OCI-LY7 (cell line): ENCODE measurements around the gene GJB5. TPM values are rescaled to one million over a fixed set of nuclear protein-coding genes. Genes with fewer than 3 reads are reported as not detected.

Experiments
- BruUV-seq: library from RNA; stranded (reverse); fragments of 400-500 nt; replicated peaks from 2 replicates; lab custom pipeline; 2021; lab: Mats Ljungman, UMichigan
- CTCF ChIA-PET: fragments of 300-600 bp; sonication (Branson Sonifier 250); formaldehyde crosslinking; loops from one replicate; lab custom pipeline; 2022; ENCODE audit warnings: antibody characterized with exemption; ENCODE audit not compliant: unreplicated experiment; lab: Charles Lee
- POLR2A ChIA-PET: fragments of 300-600 bp; sonication (Branson Sonifier 250); formaldehyde crosslinking; loops from one replicate; lab custom pipeline; 2022; ENCODE audit warnings: antibody characterized with exemption; lab: Charles Lee
- DNase-seq: peaks from one replicate; pipeline ENCODE4 v3.0.0-alpha.2; 2015; ENCODE audit warnings: low spot score
- H2AFZ ChIP-seq: fragments of 200-600 bp; sonication (generic), shearing (Covaris generic); 2 replicates; pipeline ENCODE4 v1.6.1; 2014; ENCODE audit warnings: mild to moderate bottlenecking, antibody characterized with exemption, low read length, moderate library complexity
- H3K27ac ChIP-seq: fragments of 200-600 bp; sonication (generic); 2 replicates; pipeline ENCODE4 v1.5.1; 2014; ENCODE audit warnings: mixed run types, low read depth, mild to moderate bottlenecking, moderate library complexity, low read length, inconsistent platforms; ENCODE audit not compliant: poor library complexity, severe bottlenecking
- H3K36me3 ChIP-seq: fragments of 200-600 bp; sonication (generic); 2 replicates; pipeline ENCODE4 v1.6.1; 2014; ENCODE audit warnings: mild to moderate bottlenecking, antibody characterized with exemption, low read length, moderate library complexity, mixed read lengths; ENCODE audit not compliant: insufficient read depth
- H3K4me1 ChIP-seq: fragments of 200-600 bp; sonication (generic); 2 replicates; pipeline ENCODE4 v1.5.1; 2014; ENCODE audit warnings: mild to moderate bottlenecking, low read length; ENCODE audit not compliant: insufficient read depth, poor library complexity, severe bottlenecking
- H3K4me2 ChIP-seq: fragments of 200-600 bp; sonication (generic); 2 replicates; pipeline ENCODE4 v1.6.1; 2014; ENCODE audit warnings: mild to moderate bottlenecking, low read length
- H3K4me3 ChIP-seq: fragments of 200-600 bp; sonication (generic); 2 replicates; pipeline ENCODE4 v1.5.1; 2014; ENCODE audit warnings: mild to moderate bottlenecking, low read depth, low read length; ENCODE audit not compliant: poor library complexity, severe bottlenecking
- H3K79me2 ChIP-seq: fragments of 200-600 bp; sonication (generic); 2 replicates; pipeline ENCODE4 v1.6.1; 2016; ENCODE audit warnings: low read depth, mild to moderate bottlenecking, low read length, moderate library complexity, mixed read lengths; ENCODE audit not compliant: insufficient read depth
- H3K9me2 ChIP-seq: fragments of 200-600 bp; sonication (generic); 2 replicates; pipeline ENCODE4 v1.6.1; 2016; ENCODE audit warnings: mild to moderate bottlenecking, low read length, mixed read lengths; ENCODE audit not compliant: insufficient read depth
- H3K9me3 ChIP-seq: fragments of 200-600 bp; sonication (generic); 2 replicates; pipeline ENCODE4 v1.6.1; 2014; ENCODE audit warnings: mild to moderate bottlenecking, mixed run types, low read length, mixed read lengths
- H4K20me1 ChIP-seq: fragments of 200-600 bp; sonication (generic); 2 replicates; pipeline ENCODE4 v1.6.1; 2014; ENCODE audit warnings: mild to moderate bottlenecking, antibody characterized with exemption, low read length, moderate library complexity, mixed read lengths; ENCODE audit not compliant: insufficient read depth
- CTCF ChIP-seq: fragments of 200-600 bp; sonication (generic); conservative IDR thresholded peaks from 2 replicates; pipeline ENCODE4 v1.5.1; 2014; ENCODE audit warnings: mild to moderate bottlenecking, antibody characterized with exemption, low read length, moderate library complexity, mixed read lengths
- EZH2phosphoT487 ChIP-seq: fragments of 200-600 bp; sonication (generic); IDR thresholded peaks from 2 replicates; pipeline ENCODE4 v1.6.1; 2018; ENCODE audit warnings: low read depth, borderline replicate concordance, mild to moderate bottlenecking, mixed run types, antibody characterized with exemption, low read length, moderate library complexity, mixed read lengths
- intact Hi-C: fragments of 100-400 bp; cut with micrococcal nuclease; formaldehyde crosslinking; loops from one replicate; pipeline ENCODE4 v1.10.0; 2022; ENCODE audit not compliant: unreplicated experiment
- total RNA-seq, 2 experiments: library from RNA; depleted of rRNA in 1 of 2; stranded (reverse); fragments of >200 nt in 1 of 2; shearing (Covaris generic) in 1 of 2; gene quantifications; 2 replicates each; pipeline ENCODE4 v1.2.3, GENCODE V29; 2014 to 2022

The GJB5 gene
- total RNA-seq, 2 experiments from 2014 or later = not detected

- Histone ChIP-seq H3K36me3 (no peaks in the 10 kb centered on the region), H3K4me1 (no peaks in the 10 kb centered on the region), H3K27ac (no peak overlapping the region), H3K9me3 (no peaks in the 10 kb centered on the region), H2AFZ (no peak overlapping the region), H3K4me2 (no peak overlapping the region), H4K20me1 (no peaks in the 10 kb centered on the region), H3K4me3 (no peak overlapping the region), H3K79me2 (no peaks in the 10 kb centered on the region), H3K9me2 (no peaks in the 10 kb centered on the region)
- DNase-seq = no peak
- POLR2A ChIA-PET = no interaction called here
- BruUV-seq = no TSS peak
- TF ChIP-seq EZH2phosphoT487 (no peak), CTCF (no peak)
- CTCF ChIA-PET = interaction anchor here (1.5 kb wide), 1 partner anchor 10 kb away, joined by 3 read pairs; no protein-coding TSS in a partner anchor
- intact Hi-C loops = loop anchor here (1.0 kb wide), 1 partner anchor 66 kb away; no protein-coding TSS in a partner anchor
These were observed 31.1 kb downstream of the GJB5 start for GRCh38 chr1:34785875-34786470.

DNA sequence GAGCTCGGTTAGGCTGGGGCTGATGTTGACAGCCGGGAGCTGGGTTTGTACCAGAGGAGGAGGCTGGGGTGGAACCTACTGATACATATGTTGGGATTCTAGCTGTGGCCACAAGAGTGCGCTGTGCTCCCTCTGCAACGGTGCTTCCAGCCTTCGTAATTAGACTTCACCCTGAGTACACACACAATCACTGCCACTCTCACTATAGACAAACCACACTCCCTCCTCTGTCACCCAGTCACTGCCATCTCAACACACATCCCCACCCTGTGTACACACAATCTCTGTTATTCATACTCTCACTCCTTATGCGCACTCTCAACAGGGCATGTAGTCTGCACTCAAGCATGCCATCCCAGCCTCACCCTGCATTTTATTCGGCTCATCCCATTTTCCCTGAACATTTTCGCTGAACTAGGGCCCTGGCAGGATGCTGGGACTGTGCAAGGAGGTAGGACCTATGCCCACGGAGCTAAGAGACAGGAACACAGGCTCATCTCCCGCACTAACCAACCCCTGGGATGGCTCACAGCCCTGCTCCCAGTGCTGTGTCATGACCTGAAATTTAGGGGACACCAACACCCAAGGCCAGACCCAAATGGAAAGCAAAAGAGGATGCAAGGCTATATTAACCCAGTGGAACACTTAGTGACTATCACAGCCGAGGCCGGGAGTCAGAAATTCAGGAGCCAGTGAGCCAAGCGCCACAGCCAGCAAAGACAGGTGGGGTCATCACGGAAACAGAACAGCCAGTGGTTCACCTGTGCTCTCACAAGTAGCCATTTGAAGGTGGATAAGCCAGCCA, 31.9 kb downstream of the GJB5 start:
- no peaks in the 10 kb centered on the region for H3K36me3 ChIP-seq
- intact Hi-C loops = loop anchor here (1.0 kb wide), 1 partner anchor 66 kb away; no protein-coding TSS in a partner anchor
- BruUV-seq = no TSS peak
- H3K4me1 ChIP-seq = no peaks in the 10 kb centered on the region
- H4K20me1 ChIP-seq = no peaks in the 10 kb centered on the region
- no peak overlapping the region for H2AFZ ChIP-seq
- DNase-seq = peak; percentile 68
- H3K9me3 ChIP-seq = no peaks in the 10 kb centered on the region
- H3K4me3 ChIP-seq = no peak overlapping the region
- TF ChIP-seq EZH2phosphoT487 = no peak
- peak; percentile 86 for TF ChIP-seq CTCF
- no peak overlapping the region for H3K27ac ChIP-seq
- CTCF ChIA-PET = no interaction called here
- POLR2A ChIA-PET = no interaction called here
- H3K9me2 ChIP-seq = no peaks in the 10 kb centered on the region
- H3K4me2 ChIP-seq = no peak overlapping the region
- no peaks in the 10 kb centered on the region for H3K79me2 ChIP-seq
